ENCODE data around the gene CNTN5.

The CNTN5 gene

DNA sequence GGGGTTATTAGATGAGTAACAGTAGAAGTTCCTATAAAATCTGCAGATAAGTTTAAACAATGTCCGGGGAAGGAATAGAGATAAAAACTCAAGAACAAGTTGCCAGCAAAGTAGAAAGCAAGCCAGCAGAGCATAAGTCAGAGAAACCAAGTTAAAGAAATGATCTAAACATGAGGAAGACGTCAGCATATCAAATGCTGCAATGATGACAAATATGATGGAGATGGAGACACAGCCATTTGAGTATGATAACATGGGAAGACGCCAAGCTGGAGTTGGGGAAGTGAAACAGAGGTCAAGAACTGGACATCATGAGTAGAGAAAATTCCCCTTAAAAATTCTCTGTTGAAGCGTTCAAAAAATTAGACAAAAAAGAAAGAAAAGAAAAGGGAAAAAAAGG, 571.5 kb downstream of the CNTN5 start:
- DNase-seq (ENCODE audit: insufficient read length, low spot score) (no peak), FAIRE-seq (no peak)
- TF ChIP-seq CTCF (IDR thresholded peaks at IDR 0.05; ENCODE audit: insufficient read depth, missing control alignments), result no peak

DNA sequence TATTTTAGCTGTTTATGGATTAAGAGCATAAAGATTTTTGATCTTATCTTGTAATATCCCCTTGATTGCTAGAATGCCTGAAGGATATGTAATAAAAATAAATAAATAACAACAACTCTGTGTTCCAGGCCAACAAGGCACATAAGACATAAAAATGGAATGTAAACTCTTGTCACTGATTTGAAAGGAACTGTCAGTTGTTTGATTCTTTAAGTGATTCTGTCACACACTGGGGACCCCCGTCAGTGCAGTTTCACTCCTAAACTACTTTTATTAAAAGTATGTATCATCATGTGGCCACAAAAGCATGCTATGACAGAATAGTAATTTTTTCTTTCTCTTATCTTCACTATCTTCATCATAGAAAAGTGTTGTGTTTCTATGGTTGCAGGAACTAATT, 572.4 kb downstream of the CNTN5 start:
- no peak for TF ChIP-seq CTCF (IDR thresholded peaks at IDR 0.05; ENCODE audit: insufficient read depth, missing control alignments)
- FAIRE-seq (no peak), DNase-seq (ENCODE audit: insufficient read length, low spot score) (no peak)

GRCh38 chr11:99601179-99601578, 580.4 kb downstream of the CNTN5 start:
- DNase-seq (ENCODE audit: insufficient read length, low spot score) (no peak), FAIRE-seq (no peak)
- no peak for TF ChIP-seq CTCF (IDR thresholded peaks at IDR 0.05; ENCODE audit: insufficient read depth, missing control alignments)

DNA sequence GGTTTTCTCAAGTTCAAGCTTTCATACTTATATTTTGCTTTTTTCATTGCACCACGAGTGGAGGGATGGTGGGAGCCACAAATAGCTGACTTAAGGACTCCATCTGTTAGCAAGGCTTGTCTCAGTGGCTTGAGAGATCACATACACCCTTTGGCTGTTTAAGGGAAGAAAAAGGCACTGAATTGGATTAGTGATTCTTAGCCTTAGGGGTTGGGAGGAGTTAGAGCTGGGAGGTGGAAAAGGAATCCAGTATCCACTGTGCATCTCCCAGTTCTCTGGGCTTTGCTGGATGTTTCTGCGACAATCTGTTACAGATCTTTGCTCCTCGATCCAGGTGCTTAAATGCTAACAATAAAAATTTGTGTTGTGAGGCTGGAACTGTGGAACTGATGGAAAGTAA, 593.6 kb downstream of the CNTN5 start:
- DNase-seq (ENCODE audit: insufficient read length, low spot score) (no peak), FAIRE-seq (no peak)
- TF ChIP-seq CTCF (IDR thresholded peaks at IDR 0.05; ENCODE audit: insufficient read depth, missing control alignments), result no peak

GRCh38 chr11:99630629-99631028, 609.9 kb downstream of the CNTN5 start:
- no peak for FAIRE-seq
- no peak for TF ChIP-seq CTCF (IDR thresholded peaks at IDR 0.05; ENCODE audit: insufficient read depth, missing control alignments)
- DNase-seq (ENCODE audit: insufficient read length, low spot score), result no peak

DNA sequence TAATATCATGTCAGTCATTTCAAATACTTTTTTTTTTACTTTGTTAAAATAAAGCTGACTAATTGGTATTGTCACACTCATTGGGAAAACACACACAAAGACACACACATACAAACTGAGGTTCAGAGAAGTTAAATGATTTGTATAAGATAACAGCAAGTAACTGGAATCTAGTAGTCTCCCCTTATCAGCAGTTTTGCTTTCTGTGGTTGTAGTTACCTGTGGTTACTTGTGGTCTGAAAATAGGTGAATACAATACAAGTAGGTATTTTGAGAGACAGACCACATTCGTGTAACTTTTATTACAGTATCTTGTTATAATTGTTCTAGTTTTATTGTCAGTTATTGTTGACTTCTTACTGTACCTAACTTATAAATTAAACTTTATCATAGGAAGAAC, 610.9 kb downstream of the CNTN5 start:
- DNase-seq (ENCODE audit: insufficient read length, low spot score) (no peak), FAIRE-seq (no peak)

GRCh38 chr11:99632969-99633368, 612.2 kb downstream of the CNTN5 start:
- DNase-seq (ENCODE audit: insufficient read length, low spot score) (no peak), FAIRE-seq (no peak)
- TF ChIP-seq CTCF (IDR thresholded peaks at IDR 0.05; ENCODE audit: insufficient read depth, missing control alignments), result no peak

More for the DNA sequence above, 610.9 kb downstream of the CNTN5 start:
- TF ChIP-seq CTCF (IDR thresholded peaks at IDR 0.05; ENCODE audit: insufficient read depth, missing control alignments), result no peak
